Stimulated activated naive B cell treated with anti-CD40 and anti-IgM and Interleukin-4, amounts not matched to agents 10 μg/mL and 1 μg/mL and 100 μg/mL, for 72 hours (primary cell): Measurements from ENCODE around the gene PER1.

ENCODE experiments used
- ATAC-seq, 2 donors: fragments of 150-1000 bp; cut with Tn5 transposase; replicated peaks; 2 replicates each; pipeline ENCODE4 v1.10.0; 2021; ENCODE audit warnings: moderate library complexity in 1 of 2
- DNase-seq: peaks from one replicate; pipeline ENCODE4 v3.0.0; 2021
- H3K27ac Mint-ChIP-seq: one replicate; pipeline ENCODE4 v1.8.0; 2022; ENCODE audit warnings: mild to moderate bottlenecking, mixed read lengths
- H3K27me3 Mint-ChIP-seq, 2 donors: one replicate each; pipeline ENCODE4 v1.8.0; 2022; ENCODE audit warnings: mixed read lengths in 2 of 2
- H3K36me3 Mint-ChIP-seq, 2 donors: one replicate each; pipeline ENCODE4 v1.8.0; 2022; ENCODE audit warnings: mixed read lengths in 2 of 2, mild to moderate bottlenecking in 1 of 2
- H3K4me1 Mint-ChIP-seq, 2 donors: one replicate each; pipeline ENCODE4 v1.8.0; 2022; ENCODE audit warnings: mixed read lengths in 2 of 2, mild to moderate bottlenecking in 1 of 2
- H3K4me3 Mint-ChIP-seq, 2 donors: one replicate each; pipeline ENCODE4 v1.8.0; 2022; ENCODE audit warnings: mild to moderate bottlenecking in 2 of 2, mixed read lengths in 2 of 2, moderate library complexity in 1 of 2
- H3K9me3 Mint-ChIP-seq, 2 donors: one replicate each; pipeline ENCODE4 v1.8.0; 2022; ENCODE audit warnings: mixed read lengths in 2 of 2, mild to moderate bottlenecking in 1 of 2

Gene PER1

DNA sequence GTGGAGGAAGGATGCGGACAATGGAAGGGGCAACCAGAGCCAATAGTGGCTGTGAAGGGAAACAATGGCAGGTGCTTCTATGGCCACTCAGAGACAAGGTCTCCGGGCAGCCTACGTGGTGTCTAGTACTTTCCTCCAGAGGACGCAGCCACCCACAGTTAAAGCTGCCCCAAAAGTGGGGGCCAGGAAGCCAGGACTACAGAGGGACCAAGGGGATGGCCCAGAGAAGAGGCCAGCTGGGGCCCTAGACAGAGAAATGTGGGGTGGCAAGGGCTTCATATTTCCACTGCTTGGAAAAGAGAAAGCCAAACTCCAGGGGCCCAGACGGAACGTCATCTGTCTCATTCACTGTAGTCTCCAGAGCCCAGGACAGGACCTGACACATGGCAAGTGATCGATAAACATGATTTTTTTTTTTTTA lies 837 bp upstream of the PER1 start:
- Mint-ChIP-seq H3K27me3 (no peaks in the 10 kb centered on the region), H3K27ac (peak overlapping the region; percentile 94), H3K36me3 (peaks cover 13 to 26% of the 10 kb centered on the region in 2 donors), H3K4me3 (peak overlapping the region; percentile 71 to 74), H3K4me1 (peaks cover 0 to 33% of the 10 kb centered on the region in 2 donors), H3K9me3 (no peaks in the 10 kb centered on the region)
- ATAC-seq = no peak
- no peak for DNase-seq

DNA sequence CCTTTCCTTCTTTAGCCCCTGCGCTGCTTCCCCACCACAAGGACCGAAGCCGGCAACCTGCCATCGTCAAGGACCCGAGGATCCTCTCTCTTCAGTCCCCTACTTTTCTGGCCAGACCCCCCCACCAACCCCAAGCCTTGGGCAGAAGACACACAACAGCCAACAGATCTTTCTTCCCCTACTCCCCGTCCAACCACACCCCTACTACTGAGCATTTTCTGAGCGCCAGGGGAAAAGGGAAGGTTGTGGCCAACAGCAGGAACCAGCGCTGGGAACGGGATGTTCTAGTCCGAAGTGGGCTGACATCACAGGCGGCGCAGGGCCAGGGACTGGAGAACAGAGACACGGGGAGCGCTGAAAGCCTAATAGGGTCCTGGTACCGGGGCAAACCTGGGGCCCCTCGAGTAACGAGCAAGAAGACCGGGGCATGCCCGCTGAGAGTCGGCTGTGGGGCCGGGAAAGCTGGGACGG lies 528 bp downstream of the PER1 start:
- peaks cover 4 to 33% of the 10 kb centered on the region in 2 donors for H3K4me1 Mint-ChIP-seq
- ATAC-seq (no peak), DNase-seq (no peak)
- peak overlapping the region; percentile 94 for H3K27ac Mint-ChIP-seq
- no peaks in the 10 kb centered on the region for H3K9me3 Mint-ChIP-seq
- peak overlapping the region; percentile 90 to 92 for H3K4me3 Mint-ChIP-seq
- peaks cover 25 to 38% of the 10 kb centered on the region in 2 donors for H3K36me3 Mint-ChIP-seq
- no peaks in the 10 kb centered on the region for H3K27me3 Mint-ChIP-seq

GRCh38 chr17:8151120-8151640 lies 1.0 kb downstream of the PER1 start:
- peak; percentile 80 for DNase-seq
- ATAC-seq = peak; percentile 59 to 69
- Mint-ChIP-seq H3K4me1 (peaks cover 5 to 34% of the 10 kb centered on the region in 2 donors), H3K36me3 (peaks cover 30 to 43% of the 10 kb centered on the region in 2 donors), H3K9me3 (no peaks in the 10 kb centered on the region), H3K27me3 (no peaks in the 10 kb centered on the region), H3K4me3 (peak overlapping the region; percentile 90 to 92), H3K27ac (peak overlapping the region; percentile 94)

DNA sequence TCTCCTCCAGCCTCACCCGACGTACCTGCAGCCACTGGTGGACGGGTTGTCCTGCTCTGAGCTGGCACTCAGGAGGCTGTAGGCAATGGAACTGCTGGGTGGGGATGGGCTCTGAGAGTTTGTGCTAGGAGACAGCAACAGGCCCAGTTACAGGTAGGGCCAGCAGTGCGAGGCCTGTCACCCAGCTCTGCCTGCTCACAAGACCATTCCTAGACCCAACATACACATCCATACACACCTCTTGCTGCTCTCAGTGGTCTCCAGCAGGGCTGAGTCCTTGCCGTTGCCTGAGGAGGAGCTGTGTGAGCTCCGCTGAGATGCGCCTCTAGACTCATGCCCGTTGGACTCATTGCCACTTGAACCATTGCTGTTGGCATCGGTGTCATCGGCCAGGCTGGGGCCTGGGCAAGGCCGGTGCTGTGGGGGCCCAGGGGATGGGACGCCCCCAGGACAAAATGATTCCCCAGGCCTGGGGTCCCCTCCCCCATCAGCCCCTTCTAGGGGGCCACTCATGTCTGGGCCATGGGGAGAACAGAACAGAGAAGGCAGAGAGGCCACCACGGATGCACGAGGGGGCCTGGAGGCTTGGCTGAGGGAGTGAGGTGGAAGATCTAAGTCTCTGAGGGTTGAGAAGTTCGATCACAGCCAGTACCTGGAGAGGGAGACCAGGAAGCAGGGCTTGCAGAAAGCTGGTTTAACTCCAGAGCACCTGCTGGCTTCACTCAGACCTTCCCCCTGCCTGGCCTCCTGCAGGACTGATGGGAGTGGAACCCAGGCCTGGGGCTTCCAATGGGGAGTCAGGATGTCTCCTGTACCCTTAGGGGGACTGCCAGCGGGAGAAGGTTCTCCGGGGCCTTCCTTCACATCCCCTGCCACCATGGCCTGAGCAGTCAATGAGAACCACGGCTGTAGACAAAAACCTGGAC lies 1.7 kb downstream of the PER1 start:
- Mint-ChIP-seq H3K27me3 (no peaks in the 10 kb centered on the region), H3K27ac (peak overlapping the region; percentile 94), H3K4me1 (peaks cover 5 to 37% of the 10 kb centered on the region in 2 donors), H3K4me3 (peak overlapping the region; percentile 90 to 92), H3K36me3 (peaks cover 35 to 49% of the 10 kb centered on the region in 2 donors), H3K9me3 (no peaks in the 10 kb centered on the region)
- no peak for ATAC-seq
- no peak for DNase-seq

DNA sequence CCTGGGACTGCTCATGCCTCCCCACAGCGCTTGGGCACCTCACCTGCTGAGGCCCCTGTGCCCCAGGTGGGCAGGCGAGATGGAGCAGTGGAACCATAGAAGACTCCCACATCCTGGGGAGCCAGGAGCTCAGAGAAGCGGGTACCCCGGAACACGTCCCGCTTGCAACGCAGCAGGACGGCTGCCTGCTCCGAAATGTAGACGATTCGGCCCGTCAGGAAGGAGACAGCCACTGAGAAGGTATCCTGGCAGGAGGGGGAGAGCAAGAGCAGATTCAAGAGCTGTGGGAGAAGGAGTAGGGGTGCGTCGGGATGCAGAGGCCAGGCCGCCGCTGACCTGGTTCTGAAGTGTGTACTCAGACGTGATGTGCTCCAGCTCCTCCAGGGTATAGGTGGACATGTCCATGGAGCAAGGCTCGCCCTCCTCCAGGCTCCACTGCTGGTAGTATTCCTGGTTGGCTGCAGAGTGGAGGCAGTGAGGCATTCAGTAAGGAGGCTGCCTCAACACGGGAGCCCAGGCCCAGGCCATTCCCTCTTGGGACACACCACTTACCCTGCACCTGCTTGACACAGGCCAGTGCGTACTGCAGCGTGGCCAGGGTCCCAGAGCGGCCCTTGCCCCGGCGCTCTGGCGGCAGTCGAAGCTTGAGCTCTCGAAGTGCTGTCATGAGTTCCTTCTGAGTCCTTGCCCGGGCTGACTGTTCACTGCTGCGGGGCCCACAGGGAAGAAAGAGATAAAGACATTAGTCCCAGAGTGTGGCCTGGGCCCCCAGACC lies 2.6 kb downstream of the PER1 start:
- no peaks in the 10 kb centered on the region for H3K9me3 Mint-ChIP-seq
- peak overlapping the region; percentile 69 for H3K27ac Mint-ChIP-seq
- H3K36me3 Mint-ChIP-seq = peaks cover 35 to 55% of the 10 kb centered on the region in 2 donors
- ATAC-seq (no peak), DNase-seq (no peak)
- H3K27me3 Mint-ChIP-seq = no peaks in the 10 kb centered on the region
- H3K4me1 Mint-ChIP-seq = peaks cover 5 to 37% of the 10 kb centered on the region in 2 donors
- peak overlapping the region; percentile 23 to 32 for H3K4me3 Mint-ChIP-seq

DNA sequence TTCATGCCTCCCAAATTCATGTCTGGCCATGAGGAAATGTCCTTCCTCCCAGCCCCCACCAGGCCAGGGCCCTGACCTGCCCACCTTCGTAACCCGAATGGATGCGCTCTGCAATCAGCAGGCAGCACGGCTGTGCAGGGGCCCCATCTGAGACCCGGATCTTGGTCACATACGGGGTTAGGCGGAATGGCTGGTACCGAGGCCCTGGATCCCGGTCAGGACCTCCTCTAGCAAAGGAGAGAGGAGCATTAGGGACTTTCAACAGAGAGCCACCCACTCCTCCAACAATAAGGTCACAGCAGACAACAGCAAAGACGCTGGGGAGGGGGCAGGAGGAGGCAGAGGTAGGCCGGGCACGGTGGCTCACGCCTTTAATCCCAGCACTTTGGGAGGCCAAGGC lies 3.6 kb downstream of the PER1 start:
- peaks cover 5 to 32% of the 10 kb centered on the region in 2 donors for H3K4me1 Mint-ChIP-seq

GRCh38 chr17:8147805-8148404 lies 4.3 kb downstream of the PER1 start:
- no peak overlapping the region for H3K4me3 Mint-ChIP-seq

More for the DNA sequence above, 3.6 kb downstream of the PER1 start:
- DNase-seq = no peak
- Mint-ChIP-seq H3K9me3 (no peaks in the 10 kb centered on the region), H3K36me3 (peaks cover 38 to 64% of the 10 kb centered on the region in 2 donors), H3K4me3 (no peak overlapping the region), H3K27me3 (no peaks in the 10 kb centered on the region), H3K27ac (no peak overlapping the region)
- ATAC-seq = no peak

GRCh38 chr17:8147141-8147804 lies 4.9 kb downstream of the PER1 start:
- DNase-seq = no peak
- no peaks in the 10 kb centered on the region for H3K9me3 Mint-ChIP-seq
- no peak overlapping the region for H3K27ac Mint-ChIP-seq
- H3K4me1 Mint-ChIP-seq = peaks cover 5 to 22% of the 10 kb centered on the region in 2 donors
- H3K4me3 Mint-ChIP-seq = no peak overlapping the region
- no peaks in the 10 kb centered on the region for H3K27me3 Mint-ChIP-seq
- peaks cover 49 to 68% of the 10 kb centered on the region in 2 donors for H3K36me3 Mint-ChIP-seq
- ATAC-seq = no peak

More at GRCh38 chr17:8147805-8148404, 4.3 kb downstream of the PER1 start:
- Mint-ChIP-seq H3K27me3 (no peaks in the 10 kb centered on the region), H3K36me3 (peaks cover 44 to 65% of the 10 kb centered on the region in 2 donors), H3K4me1 (peaks cover 5 to 25% of the 10 kb centered on the region in 2 donors), H3K27ac (no peak overlapping the region), H3K9me3 (no peaks in the 10 kb centered on the region)
- ATAC-seq (no peak), DNase-seq (no peak)

DNA sequence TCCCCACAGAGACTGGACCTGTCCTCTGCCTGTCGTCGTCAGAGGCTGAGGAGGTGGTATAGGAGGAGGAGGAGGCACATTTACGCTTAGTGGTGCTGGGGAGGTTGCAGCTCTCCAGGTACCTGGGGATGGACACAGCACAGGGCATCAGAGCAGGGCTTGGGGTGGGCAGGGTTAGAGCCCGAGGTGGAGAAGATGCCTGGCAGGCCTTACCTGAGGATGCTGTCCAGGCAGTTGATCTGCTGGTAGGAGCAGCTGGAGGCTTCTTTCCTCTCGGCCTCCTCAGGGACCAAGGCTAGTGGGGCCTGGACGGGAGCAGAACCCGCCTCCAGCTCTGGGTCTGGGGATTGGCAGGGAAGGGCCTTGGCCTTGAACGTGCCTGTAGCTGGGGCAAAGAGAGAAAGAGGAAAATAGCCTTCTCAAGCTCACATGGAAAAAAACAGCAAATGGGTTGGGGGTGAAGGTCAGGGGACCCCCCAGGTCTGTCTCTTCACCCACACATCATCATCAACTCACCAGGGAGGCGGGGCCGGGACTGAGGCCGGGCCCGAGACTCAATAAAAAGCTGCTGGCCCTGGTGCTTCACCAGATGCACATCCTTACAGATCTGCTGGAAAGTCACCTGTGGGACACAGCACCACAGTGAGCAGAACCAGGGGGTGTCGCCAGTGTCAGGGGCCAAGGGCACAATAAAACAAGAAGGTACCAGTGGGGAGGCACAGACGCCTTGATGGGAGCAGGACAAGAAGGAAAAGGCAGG lies 5.6 kb downstream of the PER1 start:
- peaks cover 54 to 75% of the 10 kb centered on the region in 2 donors for H3K36me3 Mint-ChIP-seq
- no peaks in the 10 kb centered on the region for H3K9me3 Mint-ChIP-seq
- H3K4me3 Mint-ChIP-seq = no peak overlapping the region
- no peak overlapping the region for H3K27ac Mint-ChIP-seq
- no peaks in the 10 kb centered on the region for H3K27me3 Mint-ChIP-seq
- H3K4me1 Mint-ChIP-seq = peaks cover 5 to 20% of the 10 kb centered on the region in 2 donors
- no peak for DNase-seq
- ATAC-seq = no peak

DNA sequence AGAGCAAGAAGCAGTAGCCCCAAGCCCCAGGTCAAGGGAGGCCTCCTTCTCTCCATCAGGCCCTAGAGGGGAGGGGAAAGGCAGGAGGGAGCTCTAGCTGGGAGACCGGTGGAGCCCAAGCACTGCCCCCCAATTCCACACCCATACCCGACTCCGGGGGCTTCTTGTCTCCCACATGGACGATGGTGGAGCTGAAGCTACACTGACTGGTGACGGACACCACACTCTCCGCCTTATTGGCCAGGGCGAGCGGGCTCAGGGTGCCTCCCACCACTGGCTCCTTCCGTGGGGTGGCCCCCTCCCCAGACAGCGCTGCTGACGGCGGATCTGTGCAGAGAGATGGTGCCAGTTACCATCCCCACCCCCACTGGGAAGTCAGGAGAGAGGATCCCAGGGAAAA lies 6.4 kb downstream of the PER1 start:
- H3K4me1 Mint-ChIP-seq = peaks cover 5 to 18% of the 10 kb centered on the region in 2 donors
- no peaks in the 10 kb centered on the region for H3K27me3 Mint-ChIP-seq
- no peaks in the 10 kb centered on the region for H3K9me3 Mint-ChIP-seq
- H3K36me3 Mint-ChIP-seq = peaks cover 59 to 82% of the 10 kb centered on the region in 2 donors
- no peak overlapping the region for H3K4me3 Mint-ChIP-seq
- no peak for DNase-seq
- no peak for ATAC-seq
- peak overlapping the region; percentile 54 for H3K27ac Mint-ChIP-seq

DNA sequence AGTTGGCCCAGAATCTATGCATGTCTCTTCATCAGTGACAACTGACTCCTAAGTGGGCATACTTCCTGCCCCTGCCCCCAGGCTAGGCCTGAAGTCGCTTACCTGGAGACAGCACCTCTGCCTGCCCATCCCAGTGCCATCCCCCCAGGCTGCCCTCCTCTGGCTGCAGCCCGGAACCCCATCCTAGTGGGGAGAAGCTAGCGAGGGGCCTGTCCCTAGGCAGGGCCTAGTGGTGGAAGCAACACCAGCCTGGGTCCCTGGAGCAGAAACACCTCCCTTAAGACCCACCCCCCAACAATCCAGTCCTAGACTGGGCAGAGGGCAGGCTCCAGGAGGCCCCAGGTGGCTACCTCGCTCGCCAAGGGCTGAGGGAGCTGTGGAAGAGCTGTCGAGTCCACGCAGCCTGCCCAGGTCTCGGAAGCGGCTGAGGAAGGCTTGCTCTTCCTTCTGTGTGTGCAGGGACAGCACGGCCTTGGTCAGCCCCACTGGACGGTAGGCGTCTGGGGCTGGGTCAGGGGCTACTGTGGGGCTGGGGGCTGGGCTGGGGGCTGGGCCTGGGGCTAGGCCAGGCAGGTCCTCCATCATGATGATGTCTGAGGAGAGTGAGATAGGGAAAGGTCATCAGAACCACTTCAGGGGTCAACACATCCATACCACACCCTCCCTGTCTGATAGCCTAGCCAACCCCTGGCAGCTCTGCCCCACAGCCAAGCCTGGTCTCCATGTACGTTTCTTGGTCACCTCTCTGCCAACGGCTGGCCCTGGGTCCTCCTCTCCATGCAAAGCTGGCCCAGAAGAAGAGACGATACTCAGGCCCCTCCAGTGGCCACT lies 7.6 kb downstream of the PER1 start:
- Mint-ChIP-seq H3K36me3 (peaks cover 62 to 81% of the 10 kb centered on the region in 2 donors), H3K27me3 (no peaks in the 10 kb centered on the region), H3K4me1 (peaks cover 5 to 11% of the 10 kb centered on the region in 2 donors), H3K9me3 (no peaks in the 10 kb centered on the region), H3K4me3 (no peak overlapping the region), H3K27ac (no peak overlapping the region)
- DNase-seq (no peak), ATAC-seq (no peak)
